ENCODE data around the gene POLD2. TPM values are rescaled to one million over a fixed set of nuclear protein-coding genes. Genes with fewer than 3 reads are reported as not detected.

Gene POLD2
- total RNA-seq, 1 experiment from 2014 or later = 131 TPM

- no peak for TF ChIP-seq CTCF (conservative IDR thresholded peaks at IDR 0.05)
- H3K23me2 ChIP-seq (ENCODE audit: insufficient read length, low read depth, low read length, poor library complexity, severe bottlenecking) = peaks cover 2% of the 10 kb centered on the region
- no peak overlapping the region for H3T11ph ChIP-seq (ENCODE audit: low read length)
- no peak overlapping the region for H2BK120ac ChIP-seq (ENCODE audit: low read depth, low read length, poor library complexity, severe bottlenecking)
- Mint-ChIP-seq H3K9me3 (no peaks in the 10 kb centered on the region), H3K27me3 (ENCODE audit: low read depth) (peaks cover 23% of the 10 kb centered on the region), H3K4me1 (peaks cover 8 to 18% of the 10 kb centered on the region in 2 experiments), H3K4me3 (no peak overlapping the region), H3K36me3 (ENCODE audit: insufficient read depth in 1 of 3, low read depth in 3 of 3) (no peaks in the 10 kb centered on the region), H3K27ac (no peak overlapping the region)
- H3K79me1 ChIP-seq (ENCODE audit: insufficient read depth, low read depth, low read length, poor library complexity, severe bottlenecking) = no peaks in the 10 kb centered on the region
- H2BK5ac ChIP-seq (ENCODE audit: insufficient read length, low read length) = no peak overlapping the region
- DNase-seq = peak; percentile 15
- no peak overlapping the region for H2BK20ac ChIP-seq (ENCODE audit: low read depth, low read length, poor library complexity, severe bottlenecking)
- no peak overlapping the region for H3K4ac ChIP-seq (ENCODE audit: low read depth, low read length)
- WGBS (ENCODE audit: extremely low coverage, insufficient read length, low lambda C conversion rate) = no CpG with 5 or more reads among the region's 16 CpGs
- H2BK12ac ChIP-seq (ENCODE audit: insufficient read length, low read depth, low read length) = no peak overlapping the region
- no peaks in the 10 kb centered on the region for H3K9me3 ChIP-seq (ENCODE audit: control insufficient read depth, low read depth, low read length)
- H3K27ac ChIP-seq (ENCODE audit: insufficient read length, low read depth, low read length) = no peak overlapping the region
- H4K5ac ChIP-seq (ENCODE audit: insufficient read length, low read depth, low read length) = no peak overlapping the region
- no peak overlapping the region for H3K4me2 ChIP-seq (ENCODE audit: insufficient read depth, insufficient read length, low read length)
- no peak overlapping the region for H3K18ac ChIP-seq (ENCODE audit: insufficient read length, low read depth, low read length)
- no peak overlapping the region for H3K23ac ChIP-seq (ENCODE audit: insufficient read length, low read depth, low read length)
- no peaks in the 10 kb centered on the region for H3K79me2 ChIP-seq (ENCODE audit: insufficient read depth, low read length)
- no peak overlapping the region for H2AFZ ChIP-seq (ENCODE audit: low read length)
- H3K56ac ChIP-seq (ENCODE audit: insufficient read length, low read depth, low read length) = no peak overlapping the region
- no peak overlapping the region for H2BK15ac ChIP-seq (ENCODE audit: low read depth, low read length)
- no peaks in the 10 kb centered on the region for H4K20me1 ChIP-seq (ENCODE audit: control insufficient read depth, insufficient read depth, insufficient read length)
- no peak overlapping the region for H4K8ac ChIP-seq (replicated peaks; ENCODE audit: insufficient read length, low read depth, low read length)
- no peak overlapping the region for H3K9ac ChIP-seq (ENCODE audit: extremely low read depth, insufficient read length, low read length)
- H3K27me3 ChIP-seq (ENCODE audit: insufficient read depth, low read length) = no peaks in the 10 kb centered on the region
- H3K14ac ChIP-seq (ENCODE audit: insufficient read depth, low read length) = no peak overlapping the region; the same call in 1 of the 2 replicates
- H2AK5ac ChIP-seq (ENCODE audit: insufficient read length, low read length) = no peak overlapping the region
- H4K91ac ChIP-seq (ENCODE audit: insufficient read length, low read depth, low read length) = no peak overlapping the region
- H3K4me1 ChIP-seq (ENCODE audit: insufficient read depth, low read length) = no peaks in the 10 kb centered on the region
Measured at GRCh38 chr7:44150966-44151941, 27.9 kb upstream of the POLD2 start.
